SK-N-SH treated with all-trans-retinoic acid at 6 μM for 48 hours (cell line): ENCODE data around the gene RPS6KA4.

Experiments
- ATAC-seq: fragments of 200-7000 bp; cut with Tn5 transposase; 3 replicates; pipeline ENCODE4 v1.9.1; 2020; ENCODE audit warnings: mild to moderate bottlenecking, moderate library complexity
- ARNTL ChIP-seq: fragments of 450-650 bp; formaldehyde crosslinking; IDR thresholded peaks from 2 replicates; pipeline ENCODE4 v1.5.0; 2020; ENCODE audit warnings: low read depth, mild to moderate bottlenecking, moderate library complexity, borderline replicate concordance
- BACH2 ChIP-seq: fragments of 250-450 bp; sonication (Bioruptor Pico); IDR thresholded peaks from 2 replicates; pipeline ENCODE4 v1.9.0; 2021; ENCODE audit warnings: mild to moderate bottlenecking, borderline replicate concordance
- CREB5 ChIP-seq: fragments of 250-450 bp; sonication (Bioruptor Pico); IDR thresholded peaks from 2 replicates; pipeline ENCODE4 v1.5.1; 2020; ENCODE audit warnings: low read depth, mild to moderate bottlenecking, moderate library complexity
- CSDC2 ChIP-seq: fragments of 250-450 bp; sonication (Bioruptor Pico); IDR thresholded peaks from 2 replicates; pipeline ENCODE4 v1.5.0; 2020; ENCODE audit warnings: mild to moderate bottlenecking, moderate library complexity
- ESRRG ChIP-seq: fragments of 250-450 bp; sonication (Bioruptor Pico); IDR thresholded peaks from 2 replicates; pipeline ENCODE4 v1.6.1; 2021; ENCODE audit warnings: mild to moderate bottlenecking
- GLIS3 ChIP-seq: fragments of 250-450 bp; sonication (Bioruptor Pico); IDR thresholded peaks from 2 replicates; pipeline ENCODE4 v1.5.0; 2020; ENCODE audit warnings: mild to moderate bottlenecking, moderate library complexity
- ISL1 ChIP-seq: fragments of 250-450 bp; sonication (Bioruptor Pico); IDR thresholded peaks from 2 replicates; pipeline ENCODE4 v2.1.2; 2022; ENCODE audit warnings: mild to moderate bottlenecking, moderate library complexity
- OSR1 ChIP-seq: fragments of 250-450 bp; sonication (Bioruptor Pico); IDR thresholded peaks from 2 replicates; pipeline ENCODE4 v1.8.0; 2022; ENCODE audit warnings: moderate library complexity, mild to moderate bottlenecking, inconsistent platforms
- PATZ1 ChIP-seq: fragments of 250-450 bp; sonication (Bioruptor Pico); IDR thresholded peaks from 2 replicates; pipeline ENCODE4 v1.8.0; 2020; ENCODE audit warnings: mild to moderate bottlenecking, moderate library complexity, borderline replicate concordance
- POU6F1 ChIP-seq: fragments of 250-450 bp; sonication (Bioruptor Pico); IDR thresholded peaks from 2 replicates; pipeline ENCODE4 v1.8.0; 2021; ENCODE audit warnings: low read depth, mild to moderate bottlenecking, moderate library complexity, borderline replicate concordance
- PPARA ChIP-seq: fragments of 250-450 bp; sonication (Bioruptor Pico); IDR thresholded peaks from 2 replicates; pipeline ENCODE4 v1.5.0; 2020; ENCODE audit warnings: mild to moderate bottlenecking, borderline replicate concordance
- RARB ChIP-seq: fragments of 250-450 bp; sonication (Bioruptor Pico); IDR thresholded peaks from 2 replicates; pipeline ENCODE4 v1.8.0; 2021; ENCODE audit warnings: mild to moderate bottlenecking, moderate library complexity
- SNAI2 ChIP-seq: fragments of 250-450 bp; sonication (Bioruptor Pico); IDR thresholded peaks from 2 replicates; pipeline ENCODE4 v1.5.0; 2020; ENCODE audit warnings: mild to moderate bottlenecking, moderate library complexity
- TCF4 ChIP-seq: fragments of 250-450 bp; sonication (Bioruptor Pico); IDR thresholded peaks from 2 replicates; pipeline ENCODE4 v1.8.0; 2021; ENCODE audit warnings: mild to moderate bottlenecking, moderate library complexity, borderline replicate concordance
- TSHZ2 ChIP-seq: fragments of 250-450 bp; sonication (Bioruptor Pico); IDR thresholded peaks from 2 replicates; pipeline ENCODE4 v1.5.0; 2020; ENCODE audit warnings: mild to moderate bottlenecking, moderate library complexity
- ZC3H10 ChIP-seq: fragments of 250-450 bp; sonication (Bioruptor Pico); IDR thresholded peaks from 2 replicates; pipeline ENCODE4 v1.5.1; 2021; ENCODE audit warnings: mild to moderate bottlenecking, moderate library complexity
- ZFP3 ChIP-seq: fragments of 250-450 bp; sonication (Bioruptor Pico); IDR thresholded peaks from 2 replicates; pipeline ENCODE4 v1.5.0; 2020; ENCODE audit warnings: mild to moderate bottlenecking, moderate library complexity
- ZFP30 ChIP-seq: fragments of 450-650 bp; formaldehyde crosslinking; IDR thresholded peaks from 2 replicates; pipeline ENCODE4 v1.5.0; 2022; ENCODE audit warnings: mild to moderate bottlenecking, moderate library complexity
- ZNF565 ChIP-seq: fragments of 450-650 bp; formaldehyde crosslinking; conservative IDR thresholded peaks from 2 replicates; pipeline ENCODE4 v1.5.0; 2020; ENCODE audit warnings: low read depth, mild to moderate bottlenecking, moderate library complexity
- ZNF70 ChIP-seq: fragments of 450-650 bp; formaldehyde crosslinking; IDR thresholded peaks from 2 replicates; pipeline ENCODE4 v1.5.0; 2020; ENCODE audit warnings: mild to moderate bottlenecking, moderate library complexity
- ZNF8 ChIP-seq: fragments of 450-650 bp; formaldehyde crosslinking; IDR thresholded peaks from 2 replicates; pipeline ENCODE4 v1.5.0; 2020; ENCODE audit warnings: mild to moderate bottlenecking, moderate library complexity

RPS6KA4 gene

GRCh38 chr11:64339286-64339685 lies 19.7 kb upstream of the RPS6KA4 start:
- TF ChIP-seq ZNF70 (CRISPR knock-in tag): peak; percentile 87
- no peak for TF ChIP-seq ZNF565 (CRISPR knock-in tag)
- no peak for ATAC-seq

GRCh38 chr11:64339754-64340408 lies 19.1 kb upstream of the RPS6KA4 start, which contains the start of gene CCDC88B:
CCDC88B (plus strand) TSS chr11:64340204; CDS start chr11:64340267, 63 bp downstream.
- no peak for ATAC-seq
- TF ChIP-seq ZFP30 (no peak), PATZ1 (CRISPR knock-in tag) (no peak)
- TF ChIP-seq, all 23 proteins: peak for 0

- TF ChIP-seq ISL1 (CRISPR knock-in tag): no peak
- TF ChIP-seq ZNF565 (CRISPR knock-in tag): no peak
- no peak for TF ChIP-seq OSR1 (CRISPR knock-in tag)
- no peak for TF ChIP-seq CSDC2 (CRISPR knock-in tag)
- TF ChIP-seq TSHZ2 (CRISPR knock-in tag): no peak
- TF ChIP-seq GLIS3 (CRISPR knock-in tag): no peak
- no peak for TF ChIP-seq SNAI2 (CRISPR knock-in tag)
- TF ChIP-seq ZFP3 (CRISPR knock-in tag): no peak
- ATAC-seq: no peak
These were observed 18.2 kb upstream of the RPS6KA4 start for GRCh38 chr11:64340671-64341335.

- TF ChIP-seq ZNF70 (CRISPR knock-in tag) (no peak), ESRRG (CRISPR knock-in tag) (no peak), GLIS3 (CRISPR knock-in tag) (no peak), CREB5 (no peak), ZFP3 (CRISPR knock-in tag) (no peak), BACH2 (CRISPR knock-in tag) (no peak), ZFP30 (no peak), TSHZ2 (CRISPR knock-in tag) (no peak), PPARA (no peak), ARNTL (CRISPR knock-in tag) (no peak), SNAI2 (CRISPR knock-in tag) (no peak), PATZ1 (CRISPR knock-in tag) (no peak), ZNF8 (CRISPR knock-in tag) (no peak), RARB (no peak), CSDC2 (CRISPR knock-in tag) (no peak), ZC3H10 (CRISPR knock-in tag) (no peak), POU6F1 (CRISPR knock-in tag) (no peak), TCF4 (CRISPR knock-in tag) (no peak)
These were observed 17.5 kb upstream of the RPS6KA4 start for GRCh38 chr11:64341429-64341828.

More at GRCh38 chr11:64341429-64341828, 17.5 kb upstream of the RPS6KA4 start:
- ATAC-seq: no peak
